ENCODE data around the gene INSL3.

GRCh38 chr19:17854061-17854460 is 32.7 kb upstream of the INSL3 start:
- TF ChIP-seq CTCF (conservative IDR thresholded peaks at IDR 0.05) (no peak), EZH2 (IDR thresholded peaks at IDR 0.05; ENCODE audit: low read depth) (no peak)

Data from PC-9 (cell line).